Spinal cord (tissue), 10 donors: ENCODE data around the gene VMP1. TPM values are rescaled to one million over a fixed set of nuclear protein-coding genes. Genes with fewer than 3 reads are reported as not detected.

Experiments
- DNase-seq, 6 donors: peaks; one replicate each; pipeline versions ENCODE4 v3.0.0 to v3.0.0-alpha.2; 2013 to 2015; ENCODE audit warnings: low spot score in 6 of 6, low read depth in 4 of 6
- H3K27ac ChIP-seq: one replicate; pipeline ENCODE4 v1.5.1; 2013; ENCODE audit warnings: low read depth, low read length, control low read depth
- H3K27me3 ChIP-seq: one replicate; pipeline ENCODE4 v1.6.1; 2013; ENCODE audit warnings: low read length; ENCODE audit not compliant: control insufficient read depth, insufficient read depth
- H3K36me3 ChIP-seq: one replicate; pipeline ENCODE4 v1.6.1; 2013; ENCODE audit warnings: low read length; ENCODE audit not compliant: control insufficient read depth, insufficient read depth
- H3K4me1 ChIP-seq: one replicate; pipeline ENCODE4 v1.6.1; 2013; ENCODE audit warnings: low read length; ENCODE audit not compliant: control insufficient read depth, insufficient read depth
- H3K4me3 ChIP-seq: one replicate; pipeline ENCODE4 v1.5.1; 2013; ENCODE audit warnings: low read depth, low read length, control low read depth
- H3K9me3 ChIP-seq: one replicate; pipeline ENCODE4 v1.6.1; 2013; ENCODE audit warnings: low read length; ENCODE audit not compliant: control insufficient read depth, insufficient read depth
- WGBS: methylation state at CpG from one replicate; pipeline ENCODE4 v1.1.5; 2013; ENCODE audit warnings: missing lambda C conversion rate; ENCODE audit not compliant: insufficient coverage; 5-methylcytosine and 5-hydroxymethylcytosine counted together
- polyA plus RNA-seq, 2 donors: library from polyadenylated mRNA; unstranded; fragments of 120-200 nt; gene quantifications; one replicate each; pipeline ENCODE4 v1.2.1, GENCODE V29; 2013; ENCODE audit not compliant: insufficient read length in 2 of 2
- total RNA-seq, 2 donors: library from RNA; depleted of rRNA in 1 of 2; stranded (reverse); fragments of 120-200 nt in 1 of 2; fragments of >200 nt in 1 of 2; gene quantifications; one replicate each; pipeline versions ENCODE4 v1.2.3 to v1.2.4, GENCODE V29; 2013 to 2014
- donor health status: healthy.

Gene VMP1
- total and polyA plus RNA-seq, 4 donors = 89.4 to 227 (median 95.9) TPM

- no peak for DNase-seq
- Histone ChIP-seq H3K27me3 (no peaks in the 10 kb centered on the region), H3K4me3 (no peak overlapping the region), H3K4me1 (no peaks in the 10 kb centered on the region), H3K27ac (no peak overlapping the region), H3K36me3 (peaks cover 17% of the 10 kb centered on the region), H3K9me3 (no peaks in the 10 kb centered on the region)
- 95% methylated on average over 5 of the region's 7 CpGs for WGBS
These were observed 8.2 kb upstream of the VMP1 start for GRCh38 chr17:59699218-59699617.

DNA sequence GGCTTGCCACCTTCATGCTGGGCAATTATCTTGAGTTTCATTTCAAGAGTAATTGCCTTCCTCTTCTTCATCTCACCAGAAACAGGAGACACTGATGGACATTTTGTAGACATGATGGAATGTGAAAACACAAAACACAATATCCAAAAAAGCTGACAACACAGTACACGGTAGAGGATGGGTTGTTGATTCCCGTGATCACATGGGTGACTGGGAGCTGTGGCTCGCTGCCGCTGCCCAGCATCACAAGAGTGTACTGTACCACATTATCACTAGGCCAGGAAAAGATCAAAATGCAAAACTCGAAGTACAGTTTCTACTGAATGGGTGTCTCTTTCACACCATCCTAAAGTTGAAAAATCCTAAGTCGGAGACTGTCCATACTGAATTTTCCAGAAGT, 7.7 kb upstream of the VMP1 start:
- H3K27ac ChIP-seq = no peak overlapping the region
- no peak overlapping the region for H3K4me3 ChIP-seq
- no peaks in the 10 kb centered on the region for H3K4me1 ChIP-seq
- 88% methylated on average over 3 of the region's 6 CpGs for WGBS
- DNase-seq = no peak
- no peaks in the 10 kb centered on the region for H3K27me3 ChIP-seq
- H3K36me3 ChIP-seq = peaks cover 17% of the 10 kb centered on the region
- H3K9me3 ChIP-seq = no peaks in the 10 kb centered on the region

DNA sequence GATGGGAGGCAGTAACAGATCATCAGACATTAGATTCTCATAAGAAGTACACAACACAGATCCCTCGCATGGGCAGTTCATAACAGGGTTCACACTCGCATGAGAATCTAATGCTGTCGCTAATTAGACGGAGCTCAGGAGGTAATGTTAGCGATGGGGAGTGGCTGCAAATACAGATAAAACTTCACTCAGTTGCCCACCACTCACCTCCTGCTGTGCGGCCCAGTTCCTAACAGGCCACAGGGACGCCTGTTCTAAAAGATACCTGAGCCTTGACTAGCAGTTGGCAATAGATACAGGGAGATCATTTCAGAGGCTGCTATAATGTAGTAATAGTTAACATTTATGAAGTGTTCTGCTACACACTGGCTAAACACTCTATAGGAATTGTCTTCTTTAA, 5.2 kb upstream of the VMP1 start:
- Histone ChIP-seq H3K36me3 (peaks cover 10% of the 10 kb centered on the region), H3K4me1 (peaks cover 10% of the 10 kb centered on the region)
- WGBS = no CpG with 5 or more reads among the region's 7 CpGs

DNA sequence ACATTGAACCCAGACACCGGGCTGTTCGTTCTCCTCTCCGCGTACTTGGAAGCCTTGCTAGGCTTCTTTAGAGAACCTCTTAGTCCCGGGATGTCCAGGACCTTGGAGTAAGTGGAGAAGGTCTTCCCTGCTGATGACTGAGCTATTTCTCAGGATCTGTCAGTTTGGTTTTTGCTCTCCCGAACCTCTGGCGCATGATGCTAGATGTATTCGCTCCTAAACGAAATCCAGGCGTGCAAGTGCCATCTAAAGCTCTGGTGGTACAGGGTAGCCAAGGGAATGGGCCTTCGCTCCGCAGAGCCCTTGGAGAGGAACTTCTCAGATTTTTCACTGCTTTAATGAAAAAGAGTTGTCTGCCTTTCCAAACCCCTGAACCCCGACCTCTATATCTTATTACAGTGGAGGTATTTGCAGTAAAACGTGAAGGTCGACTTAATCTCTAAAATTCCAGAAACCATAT, 547 bp downstream of the VMP1 start:
- DNase-seq = no peak
- Histone ChIP-seq H3K27ac (peak overlapping the region; percentile 92), H3K27me3 (no peaks in the 10 kb centered on the region), H3K9me3 (no peaks in the 10 kb centered on the region), H3K4me3 (peak overlapping the region; percentile 99), H3K4me1 (peaks cover 10% of the 10 kb centered on the region), H3K36me3 (no peaks in the 10 kb centered on the region)
- 0% methylated on average over 10 of the region's 15 CpGs for WGBS

More for the DNA sequence above, 5.2 kb upstream of the VMP1 start:
- H3K9me3 ChIP-seq = no peaks in the 10 kb centered on the region
- no peak for DNase-seq
- H3K4me3 ChIP-seq = no peak overlapping the region
- no peaks in the 10 kb centered on the region for H3K27me3 ChIP-seq
- no peak overlapping the region for H3K27ac ChIP-seq

GRCh38 chr17:59711936-59712335, 4.5 kb downstream of the VMP1 start:
- DNase-seq = no peak

GRCh38 chr17:59712862-59713261, 5.4 kb downstream of the VMP1 start:
- DNase-seq = no peak
- Histone ChIP-seq H3K9me3 (no peaks in the 10 kb centered on the region), H3K27ac (no peak overlapping the region), H3K4me3 (no peak overlapping the region), H3K4me1 (no peaks in the 10 kb centered on the region), H3K27me3 (no peaks in the 10 kb centered on the region), H3K36me3 (peaks cover 3% of the 10 kb centered on the region)
- WGBS = 93% methylated on average over 1 of the region's 2 CpGs

More at GRCh38 chr17:59711936-59712335, 4.5 kb downstream of the VMP1 start:
- Histone ChIP-seq H3K4me3 (no peak overlapping the region), H3K9me3 (no peaks in the 10 kb centered on the region), H3K27me3 (no peaks in the 10 kb centered on the region), H3K27ac (no peak overlapping the region), H3K36me3 (no peaks in the 10 kb centered on the region), H3K4me1 (no peaks in the 10 kb centered on the region)

GRCh38 chr17:59714255-59714654, 6.8 kb downstream of the VMP1 start:
- DNase-seq = no peak
- Histone ChIP-seq H3K4me1 (no peaks in the 10 kb centered on the region), H3K27me3 (no peaks in the 10 kb centered on the region), H3K4me3 (no peak overlapping the region), H3K9me3 (no peaks in the 10 kb centered on the region), H3K36me3 (peaks cover 3% of the 10 kb centered on the region), H3K27ac (no peak overlapping the region)
- WGBS = no CpG with 5 or more reads among the region's 2 CpGs

GRCh38 chr17:59716427-59716826, 9.0 kb downstream of the VMP1 start:
- H3K27ac ChIP-seq = no peak overlapping the region
- no peaks in the 10 kb centered on the region for H3K4me1 ChIP-seq
- H3K36me3 ChIP-seq = peaks cover 3% of the 10 kb centered on the region
- H3K9me3 ChIP-seq = no peaks in the 10 kb centered on the region
- no peak overlapping the region for H3K4me3 ChIP-seq
- DNase-seq = no peak
- WGBS = 100% methylated on average over 1 of the region's 2 CpGs
- H3K27me3 ChIP-seq = no peaks in the 10 kb centered on the region

DNA sequence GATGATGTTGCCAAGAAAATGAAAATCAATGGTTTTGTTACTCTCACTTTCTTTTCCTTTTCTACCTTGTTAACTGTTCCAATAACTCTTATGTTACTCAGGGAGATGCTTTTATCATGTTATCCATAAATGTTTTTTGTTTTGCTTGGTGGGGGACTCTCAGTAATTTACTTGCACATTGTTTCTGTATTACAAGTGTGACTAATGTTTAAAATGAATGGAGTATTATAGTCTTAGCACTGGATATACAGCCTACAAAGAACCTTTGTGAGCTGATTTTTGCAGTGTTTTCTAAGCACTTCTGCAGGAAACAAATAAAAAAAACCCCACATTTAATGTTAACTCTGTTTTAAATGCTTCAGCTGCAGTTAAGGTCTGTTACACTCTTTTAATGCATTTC, 12.1 kb downstream of the VMP1 start:
- H3K9me3 ChIP-seq = no peaks in the 10 kb centered on the region

DNA sequence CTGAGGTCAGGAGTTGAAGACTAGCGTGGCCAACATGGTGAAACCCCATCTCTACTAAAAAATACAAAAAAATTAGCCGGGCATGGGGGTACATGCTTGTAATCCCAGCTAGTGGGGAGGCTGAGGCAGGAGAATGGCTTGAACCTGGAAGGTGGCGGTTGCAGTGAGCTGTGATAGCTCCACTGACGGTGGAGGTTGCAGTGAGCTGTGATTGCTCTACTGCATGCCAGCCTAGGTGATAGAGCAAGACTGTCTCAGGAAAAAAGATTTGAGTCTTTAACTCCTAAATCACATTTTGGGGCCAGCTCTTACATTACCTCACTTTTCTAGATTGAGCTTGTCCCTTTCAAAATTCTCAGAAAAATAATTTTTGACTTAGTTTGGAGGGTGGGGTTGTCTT, 15.2 kb downstream of the VMP1 start:
- 93% methylated on average over 3 of the region's 4 CpGs for WGBS
- no peaks in the 10 kb centered on the region for H3K36me3 ChIP-seq
- H3K27me3 ChIP-seq = no peaks in the 10 kb centered on the region
- no peaks in the 10 kb centered on the region for H3K4me1 ChIP-seq
- no peaks in the 10 kb centered on the region for H3K9me3 ChIP-seq
- no peak overlapping the region for H3K27ac ChIP-seq
- H3K4me3 ChIP-seq = no peak overlapping the region
- DNase-seq = no peak

More for the DNA sequence above, 12.1 kb downstream of the VMP1 start:
- H3K4me3 ChIP-seq = no peak overlapping the region
- DNase-seq = no peak
- no peaks in the 10 kb centered on the region for H3K4me1 ChIP-seq
- no peaks in the 10 kb centered on the region for H3K27me3 ChIP-seq
- peak overlapping the region; percentile 70 for H3K27ac ChIP-seq
- H3K36me3 ChIP-seq = peaks cover 3% of the 10 kb centered on the region
